NCI-H2227 treated with DMSO at 0.1 percent for 48 hours (cell line): ENCODE measurements around the gene SEPTIN1.
"Not testable (repeated sequence)": the region's sequence is repeated elsewhere in the genome, so short reads cannot be mapped to it uniquely, and the experiment has no call there.

Experiments used
- DNase-seq: peaks from one replicate; lab custom pipeline; 2025; lab: John Stamatoyannopoulos, UW

SEPTIN1 gene

DNA sequence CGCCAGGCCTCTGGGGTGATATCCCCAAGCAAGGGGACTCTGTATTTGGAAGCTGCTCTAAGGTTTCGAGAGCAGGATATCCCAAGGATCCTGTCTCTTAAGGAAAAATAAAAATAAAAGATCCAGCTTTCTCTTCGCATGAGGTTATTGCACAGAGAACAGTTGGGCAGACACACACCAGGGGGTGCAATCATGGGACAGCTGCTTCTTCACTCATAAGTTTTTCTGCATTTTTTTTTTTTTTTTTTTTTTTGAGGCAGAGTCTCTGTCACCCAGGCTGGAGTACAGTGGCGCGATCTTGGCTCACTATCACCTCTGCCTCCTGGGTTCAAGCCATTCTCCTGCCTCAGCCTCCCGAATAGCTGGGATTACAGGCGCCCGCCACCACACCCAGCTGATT is 40.4 kb downstream of the SEPTIN1 start:
- DNase-seq: not testable (repeated sequence)

DNA sequence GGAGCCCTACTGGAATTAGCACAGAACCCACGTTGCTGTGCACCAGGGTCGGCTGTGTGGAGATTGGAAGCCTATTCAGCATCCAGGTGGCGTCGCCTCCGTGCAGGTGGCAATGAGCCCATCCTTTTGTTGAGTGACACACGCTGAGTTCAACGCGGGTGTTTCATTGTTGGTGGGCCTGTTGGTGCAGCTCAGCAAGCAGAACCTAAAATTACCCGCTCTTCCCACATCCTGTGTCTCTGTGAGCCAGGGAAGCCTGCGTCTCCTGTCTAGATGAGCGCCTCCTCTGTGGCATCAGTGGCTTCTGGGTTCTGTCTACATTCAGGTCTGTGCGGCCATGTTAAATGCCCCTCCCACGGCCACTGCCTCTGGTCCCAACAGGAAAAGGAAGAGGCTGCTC is 41.7 kb downstream of the SEPTIN1 start:
- no peak for DNase-seq

DNA sequence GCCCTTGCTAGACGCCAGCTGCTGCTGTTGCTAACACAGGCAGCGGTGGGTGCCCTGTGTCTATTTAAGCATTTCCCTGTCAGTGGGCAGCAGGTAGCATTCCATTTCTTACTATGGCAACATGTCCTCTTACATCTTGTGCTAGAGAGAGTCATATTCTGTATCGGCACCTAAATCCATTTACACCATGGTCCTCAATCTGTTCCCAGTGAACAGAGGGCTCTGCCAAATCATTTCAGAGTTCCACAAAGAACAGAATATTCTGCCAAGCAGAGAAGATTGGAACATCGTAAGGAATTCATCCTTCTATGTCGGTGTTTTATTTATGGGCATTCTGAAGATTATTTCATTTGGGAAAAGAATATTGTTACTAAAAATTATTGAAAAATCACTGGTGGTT is 43.6 kb downstream of the SEPTIN1 start:
- DNase-seq: not testable (repeated sequence)

DNA sequence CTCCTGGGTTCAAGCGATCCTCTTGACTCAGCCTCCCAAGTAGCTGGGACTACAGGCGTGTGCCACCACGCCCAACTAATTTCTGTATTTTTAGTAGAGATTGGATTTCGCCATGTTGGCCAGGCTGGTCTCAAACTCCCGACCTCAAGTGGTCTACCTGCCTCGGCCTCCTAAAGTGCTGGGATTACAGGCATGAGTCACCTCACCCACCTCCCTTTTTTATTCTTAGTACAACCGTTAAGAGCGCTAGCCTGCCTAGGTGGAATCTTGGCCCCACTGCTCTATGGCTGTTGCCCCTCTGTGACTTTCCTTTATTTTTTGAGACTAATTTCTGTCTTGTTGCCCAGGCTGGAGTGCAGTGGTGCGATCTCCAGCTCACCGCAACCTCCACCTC is 44.4 kb downstream of the SEPTIN1 start:
- not testable (repeated sequence) for DNase-seq

DNA sequence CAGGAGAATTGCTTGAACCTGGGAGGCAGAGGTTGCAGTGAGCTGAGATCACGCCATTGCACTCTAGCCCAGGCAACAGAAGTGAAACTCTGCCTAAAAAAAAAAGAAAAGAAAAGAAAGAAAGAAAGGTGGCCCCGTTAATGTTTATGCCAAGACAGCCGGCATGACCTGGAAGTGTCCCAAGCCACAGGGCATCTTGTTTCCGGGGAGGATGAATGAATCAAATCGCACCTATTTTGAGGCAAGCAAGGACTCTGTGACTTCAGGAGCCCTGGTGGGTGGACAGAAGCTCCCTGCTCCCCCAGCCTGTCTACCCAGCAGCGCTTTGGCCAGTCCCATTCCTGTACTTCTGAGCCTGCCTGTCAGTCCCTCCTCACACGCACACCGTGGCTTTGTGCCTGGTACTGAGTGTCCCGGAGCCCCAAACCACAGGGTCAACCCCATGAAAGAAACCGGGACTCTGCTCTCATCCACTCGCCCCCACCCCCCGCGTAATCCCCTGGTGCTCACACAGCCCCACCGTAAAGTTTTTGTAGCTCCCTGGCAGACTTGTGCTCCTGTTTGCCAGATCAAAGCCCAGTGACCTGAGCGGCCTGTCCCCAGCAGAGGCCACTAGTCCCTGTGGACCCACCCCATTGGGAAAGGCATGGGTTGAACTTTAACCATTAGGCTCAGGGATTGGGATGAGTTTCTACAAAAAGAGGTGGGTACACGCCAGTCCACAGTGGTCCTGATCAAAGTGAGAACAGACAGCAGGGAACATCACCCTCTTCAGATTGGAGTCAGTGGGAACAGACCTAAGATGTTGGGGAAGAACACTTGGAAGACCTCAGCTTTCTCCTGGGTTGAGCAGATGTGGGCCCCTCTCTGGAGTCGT is 46.5 kb downstream of the SEPTIN1 start:
- no peak for DNase-seq

DNA sequence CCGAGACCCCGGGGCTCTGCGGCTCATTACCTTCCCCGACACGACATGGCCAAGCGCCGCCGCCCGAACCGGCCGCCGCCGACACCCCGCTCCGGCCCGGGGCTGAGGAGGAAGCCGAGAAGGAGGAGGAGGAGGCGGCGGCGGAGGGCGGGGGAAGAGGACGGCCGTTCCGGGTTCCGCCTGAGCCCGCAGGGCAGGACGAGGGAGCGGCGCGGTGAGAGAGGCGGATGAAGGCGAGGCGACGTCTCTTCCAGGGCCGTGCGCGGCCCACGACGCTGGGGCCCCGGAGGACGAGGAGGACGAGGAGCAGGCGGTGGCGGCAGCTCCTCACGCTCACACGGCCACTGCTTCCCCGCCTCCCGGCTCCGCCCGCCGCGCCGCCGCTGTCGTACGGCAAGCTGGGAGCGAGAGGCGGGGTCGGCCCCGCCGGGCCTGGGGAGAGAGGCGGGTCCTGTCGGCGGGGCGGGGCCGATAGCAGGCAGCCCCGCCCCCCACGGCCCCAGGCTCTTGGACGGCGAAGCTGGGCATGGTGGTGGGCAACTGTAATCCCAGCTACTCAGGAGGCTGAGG is 47.2 kb downstream of the SEPTIN1 start:
- DNase-seq: peak; percentile 72

DNA sequence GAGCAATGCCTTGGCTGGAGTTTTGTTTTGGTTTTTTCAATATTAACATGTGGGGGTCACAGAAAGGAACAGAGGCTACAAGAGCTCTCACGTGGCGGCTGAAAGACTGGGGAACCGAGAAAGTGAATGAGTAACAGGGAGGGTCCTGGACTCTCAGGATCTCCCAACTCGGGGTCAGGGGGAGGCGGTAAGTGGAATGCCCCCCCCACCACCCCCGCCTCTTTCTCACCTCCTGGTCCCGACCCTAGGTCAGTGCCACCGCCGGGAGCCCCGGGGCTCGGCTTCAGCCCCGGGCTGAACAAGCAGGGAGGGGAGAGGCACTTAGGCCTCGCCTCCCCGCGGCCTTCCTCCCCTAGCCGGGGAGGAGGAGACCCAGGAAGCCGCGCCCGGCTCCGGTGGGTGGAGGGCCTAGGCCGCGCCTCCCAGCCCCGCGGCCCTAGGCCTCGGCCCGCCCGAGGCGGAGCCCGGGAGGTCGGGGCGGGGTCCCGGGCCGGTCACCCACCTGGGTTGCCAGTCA is 47.8 kb downstream of the SEPTIN1 start:
- DNase-seq: not testable (repeated sequence)
